ENCODE results near the gene POLH. TPM values are rescaled to one million over a fixed set of nuclear protein-coding genes. Genes with fewer than 3 reads are reported as not detected.
"Not testable (repeated sequence)": the region's sequence is repeated elsewhere in the genome, so short reads cannot be mapped to it uniquely, and the experiment has no call there.

Gene POLH
- total RNA-seq (2014; rRNA removed; shearing (Covaris generic); ENCODE audit: low replicate concordance), result 10.3 and 15.4 TPM in 2 replicates

DNA sequence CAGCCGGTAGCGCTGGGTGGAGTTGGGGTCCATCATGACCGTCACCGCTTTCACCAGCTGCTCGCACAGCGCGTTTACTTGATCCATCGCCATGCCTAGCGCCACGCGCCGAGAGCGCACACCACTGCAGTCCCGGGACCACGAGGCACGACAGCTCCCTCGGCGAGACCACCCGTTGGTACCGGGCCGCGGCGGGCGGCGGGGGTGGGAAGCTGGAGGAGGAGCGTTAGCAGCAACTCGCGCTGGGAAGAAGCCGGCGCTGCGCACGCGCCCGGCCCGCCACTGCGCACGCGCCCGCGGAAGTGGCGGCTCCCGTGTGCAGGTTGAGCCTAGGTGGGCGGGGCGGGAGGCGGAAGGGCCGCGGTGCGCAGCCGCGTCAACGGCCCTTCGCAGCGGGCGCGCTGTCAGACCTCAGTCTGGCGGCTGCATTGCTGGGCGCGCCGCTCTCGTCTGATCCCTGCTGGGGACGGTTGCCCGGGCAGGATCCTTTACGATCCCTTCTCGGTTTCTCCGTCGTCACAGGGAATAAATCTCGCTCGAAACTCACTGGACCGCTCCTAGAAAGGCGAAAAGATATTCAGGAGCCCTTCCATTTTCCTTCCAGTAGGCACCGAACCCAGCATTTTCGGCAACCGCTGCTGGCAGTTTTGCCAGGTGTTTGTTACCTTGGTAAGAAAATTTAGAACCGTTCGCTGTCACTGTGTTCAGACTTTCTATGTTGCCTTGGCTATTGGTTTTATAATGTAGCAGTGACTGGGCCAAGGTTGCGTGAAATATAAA, at the start of gene POLH, which contains the start of gene XPO5:
Gene POLH (plus strand): TSS at position 414 of the 780 bp plus-strand sequence. CDS start 6,135 bp downstream, outside the sequence.
Gene XPO5 (minus strand): TSS at position 267 of the 780 bp plus-strand sequence. CDS start 174 bp downstream, at position 93.
- Histone ChIP-seq H4K20me1 (ENCODE audit: insufficient read depth, low read depth, low read length) (no peaks in the 10 kb centered on the region), H3K4me2 (ENCODE audit: low read depth, low read length, poor library complexity, severe bottlenecking) (peak within 1 kb of the TSS; percentile 76), H3K4me3 (ENCODE audit: low read length) (peak within 1 kb of the TSS; percentile 77), H3K27ac (ENCODE audit: low read length) (peak within 1 kb of the TSS; percentile 71), H3K36me3 (ENCODE audit: insufficient read depth, low read length) (peaks cover 23% of the 10 kb centered on the region), H3K9me2 (replicated peaks; ENCODE audit: insufficient read depth, low read length) (no peaks in the 10 kb centered on the region), H3K27me3 (ENCODE audit: low read length) (no peaks in the 10 kb centered on the region), H3K79me2 (ENCODE audit: low read length) (peaks cover 66% of the 10 kb centered on the region), H2AFZ (ENCODE audit: low read length) (peak within 1 kb of the TSS; percentile 88), H3K4me1 (ENCODE audit: low read length) (peaks cover 27% of the 10 kb centered on the region), H3K9ac (ENCODE audit: low read length) (peak within 1 kb of the TSS; percentile 86), H3K9me3 (ENCODE audit: low read length) (no peaks in the 10 kb centered on the region)
- DNase-seq, result peak; percentile 97

DNA sequence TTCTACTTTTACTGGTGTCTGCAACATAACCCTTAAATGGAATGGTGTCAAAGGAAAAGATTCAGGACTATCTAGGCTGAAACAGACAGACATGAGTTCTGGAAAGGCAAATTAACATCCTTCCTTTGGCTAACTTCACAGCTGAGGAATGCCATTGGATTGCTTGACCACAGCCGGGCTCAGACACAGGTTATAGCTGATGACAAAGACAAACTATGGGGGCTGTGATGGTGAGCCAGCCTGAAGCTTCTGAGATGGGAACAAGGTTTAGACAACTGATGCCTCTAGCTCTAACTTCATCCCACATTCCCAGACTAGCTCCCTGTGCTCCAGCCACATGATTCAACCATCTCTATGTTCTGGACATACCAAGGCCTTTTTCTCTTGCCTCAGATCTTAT, 43.8 kb upstream of the POLH start:
- no peak overlapping the region for H3K4me2 ChIP-seq (ENCODE audit: low read depth, low read length, poor library complexity, severe bottlenecking)
- no peak overlapping the region for H3K4me3 ChIP-seq (ENCODE audit: low read length)
- H2AFZ ChIP-seq (ENCODE audit: low read length), result no peak overlapping the region
- H3K79me2 ChIP-seq (ENCODE audit: low read length), result no peaks in the 10 kb centered on the region
- H3K36me3 ChIP-seq (ENCODE audit: insufficient read depth, low read length), result peaks cover 42% of the 10 kb centered on the region
- no peaks in the 10 kb centered on the region for H3K9me2 ChIP-seq (replicated peaks; ENCODE audit: insufficient read depth, low read length)
- H4K20me1 ChIP-seq (ENCODE audit: insufficient read depth, low read depth, low read length), result no peaks in the 10 kb centered on the region
- no peaks in the 10 kb centered on the region for H3K4me1 ChIP-seq (ENCODE audit: low read length)
- DNase-seq, result no peak
- H3K27me3 ChIP-seq (ENCODE audit: low read length), result no peaks in the 10 kb centered on the region
- no peaks in the 10 kb centered on the region for H3K9me3 ChIP-seq (ENCODE audit: low read length)
- no peak overlapping the region for H3K27ac ChIP-seq (ENCODE audit: low read length)
- no peak overlapping the region for H3K9ac ChIP-seq (ENCODE audit: low read length)

DNA sequence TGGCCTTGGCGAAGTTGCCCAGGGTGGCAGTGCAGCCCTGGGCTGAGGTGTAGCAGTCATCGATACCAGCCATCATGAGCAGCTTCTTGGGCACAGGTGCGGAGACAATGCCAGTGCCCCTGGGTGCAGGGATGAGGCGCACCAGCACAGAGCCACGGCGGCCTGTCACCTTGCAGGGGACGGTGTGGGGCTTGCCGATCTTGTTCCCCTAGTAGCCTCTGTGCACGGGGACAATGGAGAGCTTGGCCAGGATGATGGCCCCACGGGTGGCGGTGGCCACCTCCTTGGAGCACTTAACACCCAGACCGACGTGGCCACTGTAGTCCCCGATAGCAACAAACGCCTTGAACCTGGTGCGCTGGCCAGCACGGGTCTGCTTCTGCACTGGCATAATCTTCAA, 37.0 kb upstream of the POLH start:
- not testable (repeated sequence) for H2AFZ ChIP-seq (ENCODE audit: low read length); H3K4me3 ChIP-seq (ENCODE audit: low read length); H3K4me1 ChIP-seq (ENCODE audit: low read length); H3K27ac ChIP-seq (ENCODE audit: low read length); H3K4me2 ChIP-seq (ENCODE audit: low read depth, low read length, poor library complexity, severe bottlenecking); H3K9me2 ChIP-seq (replicated peaks; ENCODE audit: insufficient read depth, low read length); H3K9ac ChIP-seq (ENCODE audit: low read length); DNase-seq; H3K27me3 ChIP-seq (ENCODE audit: low read length); H4K20me1 ChIP-seq (ENCODE audit: insufficient read depth, low read depth, low read length); H3K9me3 ChIP-seq (ENCODE audit: low read length)
- Histone ChIP-seq H3K79me2 (ENCODE audit: low read length) (peaks cover 13% of the 10 kb centered on the region; the same call in 1 of the 2 replicates), H3K36me3 (ENCODE audit: insufficient read depth, low read length) (peaks cover 41% of the 10 kb centered on the region)

GRCh38 chr6:43539409-43539808, 36.6 kb upstream of the POLH start:
- H3K4me3 ChIP-seq (ENCODE audit: low read length); H3K9ac ChIP-seq (ENCODE audit: low read length); H2AFZ ChIP-seq (ENCODE audit: low read length); DNase-seq; H3K27ac ChIP-seq (ENCODE audit: low read length); H3K4me1 ChIP-seq (ENCODE audit: low read length); H3K9me3 ChIP-seq (ENCODE audit: low read length); H3K27me3 ChIP-seq (ENCODE audit: low read length); H4K20me1 ChIP-seq (ENCODE audit: insufficient read depth, low read depth, low read length); H3K4me2 ChIP-seq (ENCODE audit: low read depth, low read length, poor library complexity, severe bottlenecking); H3K9me2 ChIP-seq (replicated peaks; ENCODE audit: insufficient read depth, low read length): not testable (repeated sequence)
- peaks cover 16% of the 10 kb centered on the region; the same call in 1 of the 2 replicates for H3K79me2 ChIP-seq (ENCODE audit: low read length)
- H3K36me3 ChIP-seq (ENCODE audit: insufficient read depth, low read length), result peaks cover 38% of the 10 kb centered on the region

DNA sequence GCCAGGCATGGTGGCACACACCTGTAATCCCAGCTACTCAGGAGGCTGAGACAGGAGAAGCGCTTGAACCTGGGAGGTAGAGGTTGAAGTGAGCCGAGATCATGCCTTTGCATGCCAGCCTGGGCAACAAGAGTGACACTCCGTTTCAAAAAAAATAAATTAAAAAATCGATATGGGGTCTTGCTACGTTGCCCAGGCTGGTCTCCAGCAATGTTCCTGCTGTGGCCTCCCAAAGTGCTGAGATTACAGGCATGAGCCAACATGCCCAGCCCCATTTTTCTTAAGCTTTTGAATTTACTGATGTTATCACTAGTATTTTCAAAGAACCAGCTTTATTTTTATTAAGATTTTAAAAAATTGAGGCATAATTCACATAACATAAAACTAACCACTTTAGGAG, 35.5 kb upstream of the POLH start:
- Histone ChIP-seq H3K4me3 (ENCODE audit: low read length) (no peak overlapping the region), H3K9me3 (ENCODE audit: low read length) (no peaks in the 10 kb centered on the region), H2AFZ (ENCODE audit: low read length) (no peak overlapping the region), H3K36me3 (ENCODE audit: insufficient read depth, low read length) (peaks cover 44% of the 10 kb centered on the region), H3K4me2 (ENCODE audit: low read depth, low read length, poor library complexity, severe bottlenecking) (no peak overlapping the region), H3K9me2 (replicated peaks; ENCODE audit: insufficient read depth, low read length) (no peaks in the 10 kb centered on the region), H3K79me2 (ENCODE audit: low read length) (peaks cover 17% of the 10 kb centered on the region; the same call in 1 of the 2 replicates), H3K27ac (ENCODE audit: low read length) (no peak overlapping the region), H3K4me1 (ENCODE audit: low read length) (no peaks in the 10 kb centered on the region), H3K9ac (ENCODE audit: low read length) (no peak overlapping the region), H4K20me1 (ENCODE audit: insufficient read depth, low read depth, low read length) (no peaks in the 10 kb centered on the region), H3K27me3 (ENCODE audit: low read length) (no peaks in the 10 kb centered on the region)
- DNase-seq, result no peak

DNA sequence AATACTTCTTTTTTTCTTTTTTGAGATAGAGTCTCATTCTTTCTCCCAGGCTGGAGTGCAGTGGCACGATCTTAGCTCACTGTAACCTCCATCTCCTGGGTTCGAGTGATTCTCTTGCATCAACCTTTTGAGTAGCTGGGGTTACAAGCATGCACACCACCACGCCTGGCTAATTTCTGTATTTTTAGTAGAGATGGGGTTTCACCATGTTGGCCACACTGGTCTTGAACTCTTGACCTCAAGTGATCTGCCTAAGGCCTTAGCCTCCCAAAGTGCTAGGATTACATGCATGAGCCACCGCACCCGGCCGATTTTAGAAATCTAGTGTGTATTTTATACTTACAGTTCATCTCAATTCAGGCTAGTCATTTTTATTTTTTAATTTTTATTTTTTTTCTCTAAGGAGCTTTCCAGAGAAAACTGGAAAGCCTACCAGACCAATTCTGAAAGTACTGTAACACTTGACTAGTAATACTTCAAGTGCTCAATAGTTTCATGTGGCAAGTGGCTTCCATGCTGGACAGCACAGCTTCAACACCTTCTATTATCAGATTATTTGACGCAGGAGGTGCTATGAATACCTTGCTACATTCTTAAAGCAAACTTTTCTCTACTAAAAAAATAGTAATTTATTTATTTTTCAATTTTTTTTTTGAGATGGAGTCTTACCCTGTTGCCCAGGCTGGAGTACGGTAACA, 34.1 kb upstream of the POLH start:
- Histone ChIP-seq H3K4me2 (ENCODE audit: low read depth, low read length, poor library complexity, severe bottlenecking) (no peak overlapping the region), H2AFZ (ENCODE audit: low read length) (no peak overlapping the region), H3K9me2 (replicated peaks; ENCODE audit: insufficient read depth, low read length) (no peaks in the 10 kb centered on the region), H4K20me1 (ENCODE audit: insufficient read depth, low read depth, low read length) (no peaks in the 10 kb centered on the region), H3K27ac (ENCODE audit: low read length) (no peak overlapping the region), H3K4me3 (ENCODE audit: low read length) (no peak overlapping the region), H3K4me1 (ENCODE audit: low read length) (no peaks in the 10 kb centered on the region), H3K36me3 (ENCODE audit: insufficient read depth, low read length) (peaks cover 56% of the 10 kb centered on the region), H3K9ac (ENCODE audit: low read length) (no peak overlapping the region), H3K9me3 (ENCODE audit: low read length) (no peaks in the 10 kb centered on the region), H3K79me2 (ENCODE audit: low read length) (peaks cover 17% of the 10 kb centered on the region; the same call in 1 of the 2 replicates), H3K27me3 (ENCODE audit: low read length) (no peaks in the 10 kb centered on the region)
- no peak for DNase-seq

DNA sequence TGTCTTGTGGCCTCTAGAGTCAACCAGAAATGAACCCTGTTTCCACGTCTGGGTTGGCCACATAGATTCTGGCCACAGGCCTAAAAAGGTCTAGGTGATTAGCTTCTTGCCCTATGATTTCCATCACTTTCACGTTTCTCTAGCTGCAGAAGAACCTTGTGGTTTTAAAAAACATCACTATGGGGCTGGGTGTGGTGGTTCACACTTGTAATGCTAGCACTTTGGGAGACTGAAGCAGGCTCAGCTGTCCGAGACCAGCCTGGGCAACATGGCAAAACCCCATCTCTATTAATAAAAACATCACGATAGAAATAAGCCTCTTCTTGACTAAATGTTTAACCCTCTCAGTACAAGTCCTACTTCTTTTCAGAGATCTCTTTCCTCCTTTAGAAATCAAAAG, 31.5 kb upstream of the POLH start:
- no peaks in the 10 kb centered on the region for H3K4me1 ChIP-seq (ENCODE audit: low read length)
- H3K27me3 ChIP-seq (ENCODE audit: low read length), result no peaks in the 10 kb centered on the region
- no peak overlapping the region for H3K9ac ChIP-seq (ENCODE audit: low read length)
- no peak overlapping the region for H2AFZ ChIP-seq (ENCODE audit: low read length)
- no peak overlapping the region for H3K27ac ChIP-seq (ENCODE audit: low read length)
- peaks cover 64% of the 10 kb centered on the region for H3K36me3 ChIP-seq (ENCODE audit: insufficient read depth, low read length)
- H3K4me3 ChIP-seq (ENCODE audit: low read length), result no peak overlapping the region
- no peaks in the 10 kb centered on the region for H4K20me1 ChIP-seq (ENCODE audit: insufficient read depth, low read depth, low read length)
- H3K79me2 ChIP-seq (ENCODE audit: low read length), result peaks cover 17% of the 10 kb centered on the region; the same call in 1 of the 2 replicates
- no peak overlapping the region for H3K4me2 ChIP-seq (ENCODE audit: low read depth, low read length, poor library complexity, severe bottlenecking)
- no peak for DNase-seq
- no peaks in the 10 kb centered on the region for H3K9me3 ChIP-seq (ENCODE audit: low read length)
- H3K9me2 ChIP-seq (replicated peaks; ENCODE audit: insufficient read depth, low read length), result no peaks in the 10 kb centered on the region

- Histone ChIP-seq H3K4me1 (ENCODE audit: low read length) (no peaks in the 10 kb centered on the region), H3K27me3 (ENCODE audit: low read length) (no peaks in the 10 kb centered on the region), H3K4me2 (ENCODE audit: low read depth, low read length, poor library complexity, severe bottlenecking) (no peak overlapping the region), H3K79me2 (ENCODE audit: low read length) (0 out of 2 replicates have a peak, but pooled peaks cover 5% of the 10 kb centered on the region), H4K20me1 (ENCODE audit: insufficient read depth, low read depth, low read length) (no peaks in the 10 kb centered on the region), H3K9me2 (replicated peaks; ENCODE audit: insufficient read depth, low read length) (no peaks in the 10 kb centered on the region), H3K9me3 (ENCODE audit: low read length) (no peaks in the 10 kb centered on the region), H3K9ac (ENCODE audit: low read length) (no peak overlapping the region), H3K27ac (ENCODE audit: low read length) (no peak overlapping the region), H3K36me3 (ENCODE audit: insufficient read depth, low read length) (peaks cover 74% of the 10 kb centered on the region), H3K4me3 (ENCODE audit: low read length) (no peak overlapping the region), H2AFZ (ENCODE audit: low read length) (no peak overlapping the region)
- no peak for DNase-seq
Measured at GRCh38 chr6:43547222-43547621, 28.8 kb upstream of the POLH start.

Measured in Karpas-422 (cell line).